Measurements from ENCODE around the gene LMNTD2. TPM values are rescaled to one million over a fixed set of nuclear protein-coding genes. Genes with fewer than 3 reads are reported as not detected.

Gene LMNTD2
- total RNA-seq, 1 donor: 1.6 TPM

- peak; percentile 86 to 96 (median 94) for DNase-seq (ENCODE audit: low read depth in 2 of 3, low spot score in 2 of 3)
These were observed 24.8 kb downstream of the LMNTD2 start, which contains the start of gene HRAS for GRCh38 chr11:535519-536454. Gene HRAS, minus strand, starts transcription at chr11:535576.

- no peak for DNase-seq (ENCODE audit: low read depth in 2 of 3, low spot score in 2 of 3)
These were observed 25.4 kb downstream of the LMNTD2 start for GRCh38 chr11:535210-535518.

GRCh38 chr11:534396-535209 is 25.9 kb downstream of the LMNTD2 start:
- DNase-seq (ENCODE audit: low read depth in 2 of 3, low spot score in 2 of 3): no peak

GRCh38 chr11:533586-534395 is 26.7 kb downstream of the LMNTD2 start:
- no peak for DNase-seq (ENCODE audit: low read depth in 2 of 3, low spot score in 2 of 3)

- DNase-seq (ENCODE audit: low read depth in 2 of 3, low spot score in 2 of 3): no peak
These were observed 27.5 kb downstream of the LMNTD2 start for GRCh38 chr11:532986-533585.

- no peak for DNase-seq (ENCODE audit: low read depth in 2 of 3, low spot score in 2 of 3)
These were observed 28.0 kb downstream of the LMNTD2 start for GRCh38 chr11:532527-532985.

- DNase-seq (ENCODE audit: low read depth in 2 of 3, low spot score in 2 of 3): no peak
These were observed 28.5 kb downstream of the LMNTD2 start for GRCh38 chr11:531919-532526.

- DNase-seq (ENCODE audit: low read depth in 2 of 3, low spot score in 2 of 3): no peak
These were observed 29.3 kb downstream of the LMNTD2 start for GRCh38 chr11:530960-531831.

GRCh38 chr11:529728-530411 is 30.7 kb downstream of the LMNTD2 start:
- no peak for DNase-seq (ENCODE audit: low read depth in 2 of 3, low spot score in 2 of 3)

GRCh38 chr11:528815-529727 is 31.5 kb downstream of the LMNTD2 start:
- no peak for DNase-seq (ENCODE audit: low read depth in 2 of 3, low spot score in 2 of 3)

GRCh38 chr11:528166-528814 is 32.2 kb downstream of the LMNTD2 start:
- no peak for DNase-seq (ENCODE audit: low read depth in 2 of 3, low spot score in 2 of 3)

GRCh38 chr11:526192-526591 is 34.3 kb downstream of the LMNTD2 start:
- DNase-seq (ENCODE audit: low read depth in 2 of 3, low spot score in 2 of 3): no peak

- no peak for DNase-seq (ENCODE audit: low read depth in 2 of 3, low spot score in 2 of 3)
These were observed 39.3 kb downstream of the LMNTD2 start for GRCh38 chr11:521177-521688.

GRCh38 chr11:520428-521176 is 39.9 kb downstream of the LMNTD2 start:
- DNase-seq (ENCODE audit: low read depth in 2 of 3, low spot score in 2 of 3): no peak

- peak; percentile 88 to 98 (median 92) for DNase-seq (ENCODE audit: low read depth in 2 of 3, low spot score in 2 of 3)
These were observed 41.9 kb downstream of the LMNTD2 start for GRCh38 chr11:518463-519202.
